ENCODE measurements around the gene LDB2. TPM values are rescaled to one million over a fixed set of nuclear protein-coding genes. Genes with fewer than 3 reads are reported as not detected.

LDB2 gene
- total RNA-seq, 4 donors from 2014 or later: 7.0 to 26.4 (median 18.1) TPM

DNA sequence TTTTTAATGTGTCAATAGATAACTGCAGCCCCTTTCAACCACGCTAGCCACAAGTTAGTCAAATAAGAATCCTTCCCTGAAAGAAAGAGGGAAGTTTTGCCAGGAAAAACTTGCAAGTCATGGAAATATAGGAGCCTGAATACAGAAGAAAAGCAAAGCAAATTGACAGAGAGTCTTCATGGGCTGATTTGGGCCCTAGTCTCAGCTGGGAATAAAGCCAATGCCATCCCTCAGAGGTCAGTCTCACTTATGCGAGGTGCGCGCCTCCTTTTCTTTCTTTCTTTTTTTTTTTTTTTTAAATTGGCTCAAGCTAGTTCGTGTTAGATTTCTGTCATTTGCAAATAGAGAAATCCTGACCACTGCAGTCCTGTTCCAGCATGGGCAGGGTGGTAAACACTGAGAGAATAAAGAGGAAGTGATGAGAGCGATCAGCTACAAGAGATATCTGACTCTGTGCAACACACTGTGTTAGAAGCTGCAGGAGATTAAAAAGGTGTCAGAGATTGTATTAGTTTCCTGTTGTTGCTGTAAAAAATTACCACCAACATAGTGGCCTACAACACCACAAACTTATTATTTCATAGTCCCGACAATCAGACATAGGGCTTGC is 299.7 kb downstream of the LDB2 start:
- Histone ChIP-seq H3K27ac (no peak overlapping the region), H3K27me3 (no peaks in the 10 kb centered on the region), H3K4me3 (no peak overlapping the region), H3K36me3 (no peaks in the 10 kb centered on the region), H3K4me1 (no peaks in the 10 kb centered on the region), H3K9me3 (no peaks in the 10 kb centered on the region)
- DNase-seq (no peak), ATAC-seq (no peak)
- no peak for TF ChIP-seq POLR2A (IDR thresholded peaks at IDR 0.05)
- TF ChIP-seq, protein P1, sequence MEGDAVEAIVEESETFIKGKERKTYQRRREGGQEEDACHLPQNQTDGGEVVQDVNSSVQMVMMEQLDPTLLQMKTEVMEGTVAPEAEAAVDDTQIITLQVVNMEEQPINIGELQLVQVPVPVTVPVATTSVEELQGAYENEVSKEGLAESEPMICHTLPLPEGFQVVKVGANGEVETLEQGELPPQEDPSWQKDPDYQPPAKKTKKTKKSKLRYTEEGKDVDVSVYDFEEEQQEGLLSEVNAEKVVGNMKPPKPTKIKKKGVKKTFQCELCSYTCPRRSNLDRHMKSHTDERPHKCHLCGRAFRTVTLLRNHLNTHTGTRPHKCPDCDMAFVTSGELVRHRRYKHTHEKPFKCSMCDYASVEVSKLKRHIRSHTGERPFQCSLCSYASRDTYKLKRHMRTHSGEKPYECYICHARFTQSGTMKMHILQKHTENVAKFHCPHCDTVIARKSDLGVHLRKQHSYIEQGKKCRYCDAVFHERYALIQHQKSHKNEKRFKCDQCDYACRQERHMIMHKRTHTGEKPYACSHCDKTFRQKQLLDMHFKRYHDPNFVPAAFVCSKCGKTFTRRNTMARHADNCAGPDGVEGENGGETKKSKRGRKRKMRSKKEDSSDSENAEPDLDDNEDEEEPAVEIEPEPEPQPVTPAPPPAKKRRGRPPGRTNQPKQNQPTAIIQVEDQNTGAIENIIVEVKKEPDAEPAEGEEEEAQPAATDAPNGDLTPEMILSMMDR (IDR thresholded peaks at IDR 0.05 in 4 of 5, conservative IDR thresholded peaks at IDR 0.05 in 1 of 5): no peak
- in situ Hi-C loops (cut with MboI; ENCODE audit: low sequenced_read_pairs in 4 of 4) (no loop called here), intact Hi-C loops (cut with DNase I; ENCODE audit: low total_unique reads) (no loop called here)

DNA sequence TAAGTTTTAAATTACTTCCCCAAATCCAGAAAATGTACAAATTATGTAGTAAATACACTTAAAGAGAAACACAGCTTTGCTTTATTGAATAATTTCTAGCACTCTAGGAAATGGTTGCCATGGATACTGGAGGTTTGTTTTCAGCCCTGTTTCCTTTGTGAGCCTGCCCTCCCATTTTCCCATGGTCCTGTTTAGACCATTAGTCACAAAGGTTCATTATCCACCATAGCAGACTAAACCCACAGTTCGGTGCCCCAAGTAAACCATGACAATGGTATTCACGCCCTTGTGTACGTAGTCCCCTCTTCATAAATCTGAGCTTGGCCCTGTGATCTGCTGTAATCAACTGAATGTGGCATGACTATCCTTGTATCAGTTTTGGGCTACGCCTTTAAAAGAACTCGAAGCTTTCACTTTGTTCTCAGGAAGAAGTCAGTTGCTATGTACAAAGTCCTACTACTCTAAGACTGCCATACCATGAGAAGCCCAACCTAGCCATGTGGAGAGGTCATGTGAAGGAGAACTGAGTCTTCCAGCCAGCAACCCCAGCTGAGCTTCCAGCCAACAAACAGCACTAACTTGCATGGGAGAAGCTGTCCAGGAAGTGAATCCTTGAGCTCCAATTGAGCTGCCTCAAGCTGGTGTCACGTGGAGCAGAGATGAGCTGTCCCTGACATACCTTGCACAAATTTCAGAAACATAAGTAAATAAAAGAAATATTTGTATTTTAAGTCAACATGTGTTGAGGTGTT is 300.4 kb downstream of the LDB2 start:
- intact Hi-C loops (cut with DNase I; ENCODE audit: low total_unique reads) (no loop called here), in situ Hi-C loops (cut with MboI; ENCODE audit: low sequenced_read_pairs in 4 of 4) (no loop called here)
- no peaks in the 10 kb centered on the region for H3K27me3 ChIP-seq
- TF ChIP-seq, protein P1 (IDR thresholded peaks at IDR 0.05 in 4 of 5, conservative IDR thresholded peaks at IDR 0.05 in 1 of 5): no peak
- no peak for TF ChIP-seq POLR2A (IDR thresholded peaks at IDR 0.05)
- no peak overlapping the region for H3K27ac ChIP-seq
- H3K9me3 ChIP-seq: no peaks in the 10 kb centered on the region
- ATAC-seq: no peak
- DNase-seq: no peak
- H3K36me3 ChIP-seq: no peaks in the 10 kb centered on the region
- H3K4me3 ChIP-seq: no peak overlapping the region
- no peaks in the 10 kb centered on the region for H3K4me1 ChIP-seq

DNA sequence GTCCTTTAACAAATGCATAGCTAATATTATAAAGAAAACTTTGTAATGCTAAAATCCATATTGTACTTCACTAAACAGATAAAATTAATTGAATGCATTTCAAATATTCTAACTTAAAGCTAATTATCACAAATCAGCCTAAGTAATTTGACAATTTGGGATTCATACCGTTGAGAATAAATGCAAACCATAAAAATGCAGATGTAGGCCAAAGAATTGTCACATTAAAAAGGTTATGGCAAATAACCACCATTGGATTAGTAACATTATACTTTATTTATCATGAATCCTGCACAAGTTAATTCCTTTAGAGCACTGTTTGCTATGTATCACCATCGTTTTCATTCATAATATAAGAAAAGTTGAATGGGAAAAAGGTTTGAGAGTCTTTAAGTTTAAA is 301.0 kb downstream of the LDB2 start:
- Histone ChIP-seq H3K4me1 (no peaks in the 10 kb centered on the region), H3K27ac (no peak overlapping the region), H3K27me3 (no peaks in the 10 kb centered on the region), H3K9me3 (no peaks in the 10 kb centered on the region), H3K4me3 (no peak overlapping the region), H3K36me3 (no peaks in the 10 kb centered on the region)
- in situ Hi-C loops (cut with MboI; ENCODE audit: low sequenced_read_pairs in 4 of 4) (no loop called here), intact Hi-C loops (cut with DNase I; ENCODE audit: low total_unique reads) (no loop called here)
- TF ChIP-seq, protein P1 (IDR thresholded peaks at IDR 0.05 in 4 of 5, conservative IDR thresholded peaks at IDR 0.05 in 1 of 5): no peak
- TF ChIP-seq POLR2A (IDR thresholded peaks at IDR 0.05): no peak
- ATAC-seq (no peak), DNase-seq (no peak)

DNA sequence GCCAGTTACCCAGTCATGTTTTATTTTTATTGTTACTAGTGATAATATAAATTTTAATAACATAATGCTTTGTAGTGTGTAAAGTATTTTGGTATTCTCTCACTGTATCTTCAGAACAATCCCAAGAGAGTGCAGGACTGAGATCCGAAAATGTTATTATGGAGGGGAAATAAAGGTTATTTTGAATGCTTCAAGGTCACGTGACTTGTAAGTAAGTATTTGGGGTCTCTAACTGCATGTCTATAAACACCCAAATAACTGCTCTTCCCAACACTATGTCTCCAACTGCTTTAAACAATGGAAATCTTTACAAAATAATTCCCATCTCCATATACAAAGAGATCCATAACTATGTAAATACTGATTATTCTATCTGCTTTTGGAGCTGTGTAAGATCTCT is 302.2 kb downstream of the LDB2 start:
- Histone ChIP-seq H3K4me3 (no peak overlapping the region), H3K4me1 (no peaks in the 10 kb centered on the region), H3K27me3 (no peaks in the 10 kb centered on the region), H3K36me3 (no peaks in the 10 kb centered on the region), H3K9me3 (no peaks in the 10 kb centered on the region), H3K27ac (no peak overlapping the region)
- ATAC-seq (no peak), DNase-seq (no peak)
- in situ Hi-C loops (cut with MboI; ENCODE audit: low sequenced_read_pairs in 4 of 4): no loop called here
- intact Hi-C loops (cut with DNase I; ENCODE audit: low total_unique reads): no loop called here
- TF ChIP-seq, protein P1 (IDR thresholded peaks at IDR 0.05 in 4 of 5, conservative IDR thresholded peaks at IDR 0.05 in 1 of 5): no peak
- no peak for TF ChIP-seq POLR2A (IDR thresholded peaks at IDR 0.05)
